ENCODE data around the gene FMNL2.

DNA sequence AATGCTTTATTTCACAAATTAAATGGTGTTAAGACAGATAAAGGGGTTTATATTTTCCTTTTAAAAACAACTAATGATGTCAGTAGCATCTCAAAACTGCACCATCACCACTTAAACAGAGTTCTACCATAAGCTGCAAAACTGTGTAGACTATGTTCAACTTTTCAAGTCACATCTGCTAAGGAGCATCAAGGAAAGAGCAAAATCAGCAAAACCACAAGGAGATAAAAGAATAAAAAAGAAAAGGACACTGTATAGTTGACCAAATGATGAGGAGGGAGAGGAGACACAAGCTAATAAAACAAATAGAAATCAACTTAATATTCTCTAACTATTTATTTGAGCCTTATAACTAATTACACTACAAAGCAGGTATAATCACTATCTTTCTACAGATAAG, 348.4 kb downstream of the FMNL2 start:
- TF ChIP-seq, protein P1, sequence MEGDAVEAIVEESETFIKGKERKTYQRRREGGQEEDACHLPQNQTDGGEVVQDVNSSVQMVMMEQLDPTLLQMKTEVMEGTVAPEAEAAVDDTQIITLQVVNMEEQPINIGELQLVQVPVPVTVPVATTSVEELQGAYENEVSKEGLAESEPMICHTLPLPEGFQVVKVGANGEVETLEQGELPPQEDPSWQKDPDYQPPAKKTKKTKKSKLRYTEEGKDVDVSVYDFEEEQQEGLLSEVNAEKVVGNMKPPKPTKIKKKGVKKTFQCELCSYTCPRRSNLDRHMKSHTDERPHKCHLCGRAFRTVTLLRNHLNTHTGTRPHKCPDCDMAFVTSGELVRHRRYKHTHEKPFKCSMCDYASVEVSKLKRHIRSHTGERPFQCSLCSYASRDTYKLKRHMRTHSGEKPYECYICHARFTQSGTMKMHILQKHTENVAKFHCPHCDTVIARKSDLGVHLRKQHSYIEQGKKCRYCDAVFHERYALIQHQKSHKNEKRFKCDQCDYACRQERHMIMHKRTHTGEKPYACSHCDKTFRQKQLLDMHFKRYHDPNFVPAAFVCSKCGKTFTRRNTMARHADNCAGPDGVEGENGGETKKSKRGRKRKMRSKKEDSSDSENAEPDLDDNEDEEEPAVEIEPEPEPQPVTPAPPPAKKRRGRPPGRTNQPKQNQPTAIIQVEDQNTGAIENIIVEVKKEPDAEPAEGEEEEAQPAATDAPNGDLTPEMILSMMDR (conservative IDR thresholded peaks at IDR 0.05) = no peak
- TF ChIP-seq EZH2 (IDR thresholded peaks at IDR 0.05; ENCODE audit: low read depth) = no peak

Measured in PC-9 (cell line).